Ishikawa (cell line): ENCODE results near the gene NAPB.

Experiments used
- CEBPB ChIP-seq: IDR thresholded peaks from 2 replicates; pipeline ENCODE4 v1.6.1; 2012
- CREB1 ChIP-seq: IDR thresholded peaks from 2 replicates; pipeline ENCODE4 v1.6.1; 2012; ENCODE audit warnings: low read depth
- EGR1 ChIP-seq: IDR thresholded peaks from 2 replicates; pipeline ENCODE4 v1.6.1; 2012
- EP300 ChIP-seq: IDR thresholded peaks from 2 replicates; pipeline ENCODE4 v1.6.1; 2012; ENCODE audit warnings: borderline replicate concordance
- FOXM1 ChIP-seq: IDR thresholded peaks from 2 replicates; pipeline ENCODE4 v1.6.1; 2012; ENCODE audit warnings: low read depth, borderline replicate concordance
- NFIC ChIP-seq: IDR thresholded peaks from 2 replicates; pipeline ENCODE4 v1.6.1; 2012
- RAD21 ChIP-seq: IDR thresholded peaks from 2 replicates; pipeline ENCODE4 v1.6.1; 2012; ENCODE audit warnings: low read depth
- REST ChIP-seq: IDR thresholded peaks from 2 replicates; pipeline ENCODE4 v1.6.1; 2012; ENCODE audit warnings: low read depth, mild to moderate bottlenecking
- TAF1 ChIP-seq: IDR thresholded peaks from 2 replicates; pipeline ENCODE4 v1.6.1; 2012; ENCODE audit warnings: low read depth, mild to moderate bottlenecking
- TCF12 ChIP-seq: IDR thresholded peaks from 2 replicates; pipeline ENCODE4 v1.6.1; 2012; ENCODE audit warnings: low read depth
- TEAD4 ChIP-seq: IDR thresholded peaks from 2 replicates; pipeline ENCODE4 v1.6.1; 2012
- YY1 ChIP-seq: IDR thresholded peaks from 2 replicates; pipeline ENCODE4 v1.6.1; 2012; ENCODE audit warnings: low read depth
- ZBTB7A ChIP-seq: IDR thresholded peaks from 2 replicates; pipeline ENCODE4 v1.6.1; 2012; ENCODE audit warnings: low read depth
- TF ChIP-seq, protein P1 (sequence below): IDR thresholded peaks from 2 replicates; pipeline ENCODE4 v1.6.1; 2012

GRCh38 chr20:23379772-23380171 lies 41.5 kb downstream of the NAPB start:
- no peak for TF ChIP-seq REST
- TF ChIP-seq CREB1: no peak
- no peak for TF ChIP-seq YY1
- no peak for TF ChIP-seq TCF12
- no peak for TF ChIP-seq FOXM1
- no peak for TF ChIP-seq NFIC
- TF ChIP-seq TEAD4: no peak
- TF ChIP-seq RAD21: no peak
- TF ChIP-seq, protein P1, sequence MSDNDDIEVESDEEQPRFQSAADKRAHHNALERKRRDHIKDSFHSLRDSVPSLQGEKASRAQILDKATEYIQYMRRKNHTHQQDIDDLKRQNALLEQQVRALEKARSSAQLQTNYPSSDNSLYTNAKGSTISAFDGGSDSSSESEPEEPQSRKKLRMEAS: no peak
- no peak for TF ChIP-seq EP300
- TF ChIP-seq CEBPB: no peak
- TF ChIP-seq TAF1: no peak
- no peak for TF ChIP-seq EGR1
- no peak for TF ChIP-seq ZBTB7A
